PFSK-1 (cell line): ENCODE measurements around the gene ADAMTS17.

ENCODE experiments used
- FOXP2 ChIP-seq: optimal IDR thresholded peaks from 2 replicates; pipeline ENCODE3; 2011; ENCODE audit warnings: borderline replicate concordance, control low read depth, inconsistent platforms; ENCODE audit not compliant: insufficient read depth; ENCODE audit errors: extremely low read length, extremely low read depth
- POLR2AphosphoS5 ChIP-seq: IDR thresholded peaks from 2 replicates; pipeline ENCODE4 v1.6.1; 2012; ENCODE audit warnings: low read depth, mild to moderate bottlenecking, control low read depth, low read length, moderate library complexity
- REST ChIP-seq, 2 experiments: IDR thresholded peaks; 2 replicates each; pipeline versions ENCODE4 v1.6.1 to v1.8.0; 2011 to 2012; ENCODE audit warnings: low read depth in 2 of 2, low read length in 2 of 2, control low read depth in 1 of 2, inconsistent platforms in 1 of 2, mild to moderate bottlenecking in 1 of 2, moderate library complexity in 1 of 2; ENCODE audit not compliant: insufficient read depth in 1 of 2
- SIN3A ChIP-seq: IDR thresholded peaks from 2 replicates; pipeline ENCODE4 v1.6.1; 2012; ENCODE audit warnings: mild to moderate bottlenecking, low read length, moderate library complexity, borderline replicate concordance; ENCODE audit not compliant: insufficient read depth
- TAF1 ChIP-seq: IDR thresholded peaks from 2 replicates; pipeline ENCODE4 v1.6.1; 2012; ENCODE audit warnings: low read length, control low read depth, borderline replicate concordance; ENCODE audit not compliant: insufficient read depth

Gene ADAMTS17

DNA sequence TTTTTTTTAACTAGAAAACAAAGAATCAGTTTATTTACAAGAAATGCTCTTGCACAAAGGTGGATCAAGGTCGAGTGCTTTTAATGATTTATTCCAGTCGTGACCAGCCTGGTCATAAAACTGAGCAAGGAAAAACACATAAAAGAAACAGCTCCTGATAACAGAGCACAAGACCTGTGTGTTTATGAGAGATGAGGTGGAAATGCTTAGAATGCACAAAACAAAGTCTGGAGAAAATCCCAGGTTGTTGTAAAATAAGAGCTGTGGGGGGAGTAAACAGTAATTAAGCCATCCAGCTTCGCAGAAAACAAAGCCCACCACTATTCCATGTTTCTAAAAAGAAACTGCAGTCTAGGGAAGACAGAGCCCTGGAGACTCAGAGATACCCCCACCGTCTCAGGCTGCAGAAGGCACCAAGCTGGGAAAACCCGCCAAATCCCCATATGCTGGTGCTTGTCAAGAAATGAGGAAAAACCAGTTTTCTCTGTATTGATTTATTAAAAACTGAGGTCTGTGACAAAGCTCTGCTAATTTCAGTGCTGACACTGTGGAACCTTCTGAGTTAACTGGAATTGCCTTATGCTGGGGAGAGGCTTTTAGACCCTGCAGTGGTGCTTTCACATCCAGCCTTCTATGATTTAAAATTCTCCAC is 139.3 kb downstream of the ADAMTS17 start:
- TF ChIP-seq REST (IDR thresholded peaks at IDR 0.05; ENCODE audit: insufficient read depth in 1 of 2, low read depth in 2 of 2, low read length in 2 of 2) (no peak), TAF1 (no peak), FOXP2 (no peak), SIN3A (no peak), POLR2AphosphoS5 (no peak)

DNA sequence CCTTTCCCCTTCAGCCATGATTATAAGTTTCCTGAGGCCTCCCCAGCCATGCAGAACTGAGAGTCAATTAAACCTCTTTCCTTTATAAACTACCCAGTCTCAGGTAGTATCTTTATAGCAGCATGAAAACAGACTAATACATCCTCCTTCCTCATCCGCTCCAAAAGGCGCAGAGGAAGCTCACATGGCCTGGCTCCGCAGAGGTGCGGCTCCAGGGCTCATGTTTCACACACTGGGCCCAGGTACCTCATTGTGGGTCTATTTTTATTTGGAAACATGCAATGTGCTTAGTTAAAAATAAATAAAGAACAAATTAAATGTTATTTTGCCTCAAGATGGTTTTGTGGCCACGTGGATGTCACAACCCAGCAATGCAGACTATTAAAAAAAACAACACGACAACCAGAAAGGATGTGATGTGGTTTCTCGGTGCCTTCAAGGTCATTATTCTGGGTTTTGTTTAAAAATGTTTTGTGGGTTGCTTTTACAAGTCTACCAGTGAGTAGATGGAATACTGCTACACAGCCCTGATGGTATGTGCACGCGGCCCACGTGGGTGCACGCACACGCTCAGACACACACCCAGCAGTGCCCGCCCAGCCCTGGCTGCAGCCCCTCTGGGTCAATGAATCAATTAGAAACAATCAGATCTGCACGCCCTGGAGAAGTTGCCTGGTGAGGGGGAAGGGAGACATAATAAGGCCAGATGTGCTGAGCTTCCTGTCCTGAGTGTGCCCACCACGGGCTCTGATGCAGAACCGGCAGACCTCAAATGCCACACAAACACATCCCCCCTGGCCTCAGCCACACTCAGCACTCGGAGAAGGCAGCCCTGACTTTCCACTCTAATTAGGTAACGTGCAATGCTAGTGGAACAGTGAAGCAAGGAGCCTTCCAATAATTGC is 140.1 kb downstream of the ADAMTS17 start:
- TF ChIP-seq FOXP2 = no peak
- TF ChIP-seq TAF1 = no peak
- TF ChIP-seq REST (IDR thresholded peaks at IDR 0.05; ENCODE audit: insufficient read depth in 1 of 2, low read depth in 2 of 2, low read length in 2 of 2) = no peak
- no peak for TF ChIP-seq POLR2AphosphoS5
- no peak for TF ChIP-seq SIN3A

DNA sequence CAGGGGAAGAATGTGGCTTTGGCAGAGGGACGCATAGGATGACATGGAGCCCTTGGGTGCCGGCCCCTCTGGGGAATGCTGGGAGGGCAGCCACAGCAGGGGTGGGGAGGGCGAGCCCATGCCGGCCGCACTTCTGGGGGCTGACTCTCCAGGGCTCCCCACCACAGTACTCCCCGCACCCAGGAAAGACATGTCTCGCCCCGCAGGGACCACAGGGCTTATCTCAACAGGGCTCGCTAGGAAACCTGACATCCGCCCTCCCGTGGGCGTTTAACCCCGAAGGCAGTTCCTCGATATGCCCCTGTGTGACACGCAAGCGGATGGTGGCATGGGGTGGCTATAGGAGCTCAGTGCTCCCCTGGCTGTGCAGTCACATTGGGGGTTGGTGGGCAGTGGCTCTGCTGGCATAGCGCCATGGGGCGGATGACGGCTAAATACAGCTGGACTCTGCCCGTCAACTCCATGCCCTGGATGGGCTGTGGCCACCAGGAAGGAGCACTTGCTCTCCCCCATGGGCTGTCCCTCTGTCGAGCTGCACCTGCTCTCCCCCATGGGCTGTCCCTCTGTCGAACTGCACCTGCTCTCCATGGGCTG is 141.4 kb downstream of the ADAMTS17 start:
- TF ChIP-seq TAF1 (no peak), POLR2AphosphoS5 (no peak), REST (IDR thresholded peaks at IDR 0.05; ENCODE audit: insufficient read depth in 1 of 2, low read depth in 2 of 2, low read length in 2 of 2) (no peak), FOXP2 (no peak), SIN3A (no peak)

GRCh38 chr15:100199711-100200286 is 142.0 kb downstream of the ADAMTS17 start:
- TF ChIP-seq TAF1 (no peak), REST (IDR thresholded peaks at IDR 0.05; ENCODE audit: insufficient read depth in 1 of 2, low read depth in 2 of 2, low read length in 2 of 2) (no peak), FOXP2 (no peak), SIN3A (no peak), POLR2AphosphoS5 (no peak)
